LoVo (cell line): ENCODE data around the gene LRRC49.
A peak's percentile ranks its signal among the peaks of the same experiment; 100 is the strongest.

ENCODE experiments used
- DNase-seq: peaks from one replicate; pipeline ENCODE4 v3.0.0-alpha.2; 2016; ENCODE audit warnings: low spot score

Gene LRRC49

GRCh38 chr15:71091601-71092000, 199.0 kb downstream of the LRRC49 start:
- DNase-seq: no peak

GRCh38 chr15:71092056-71092600, 199.5 kb downstream of the LRRC49 start:
- no peak for DNase-seq

DNA sequence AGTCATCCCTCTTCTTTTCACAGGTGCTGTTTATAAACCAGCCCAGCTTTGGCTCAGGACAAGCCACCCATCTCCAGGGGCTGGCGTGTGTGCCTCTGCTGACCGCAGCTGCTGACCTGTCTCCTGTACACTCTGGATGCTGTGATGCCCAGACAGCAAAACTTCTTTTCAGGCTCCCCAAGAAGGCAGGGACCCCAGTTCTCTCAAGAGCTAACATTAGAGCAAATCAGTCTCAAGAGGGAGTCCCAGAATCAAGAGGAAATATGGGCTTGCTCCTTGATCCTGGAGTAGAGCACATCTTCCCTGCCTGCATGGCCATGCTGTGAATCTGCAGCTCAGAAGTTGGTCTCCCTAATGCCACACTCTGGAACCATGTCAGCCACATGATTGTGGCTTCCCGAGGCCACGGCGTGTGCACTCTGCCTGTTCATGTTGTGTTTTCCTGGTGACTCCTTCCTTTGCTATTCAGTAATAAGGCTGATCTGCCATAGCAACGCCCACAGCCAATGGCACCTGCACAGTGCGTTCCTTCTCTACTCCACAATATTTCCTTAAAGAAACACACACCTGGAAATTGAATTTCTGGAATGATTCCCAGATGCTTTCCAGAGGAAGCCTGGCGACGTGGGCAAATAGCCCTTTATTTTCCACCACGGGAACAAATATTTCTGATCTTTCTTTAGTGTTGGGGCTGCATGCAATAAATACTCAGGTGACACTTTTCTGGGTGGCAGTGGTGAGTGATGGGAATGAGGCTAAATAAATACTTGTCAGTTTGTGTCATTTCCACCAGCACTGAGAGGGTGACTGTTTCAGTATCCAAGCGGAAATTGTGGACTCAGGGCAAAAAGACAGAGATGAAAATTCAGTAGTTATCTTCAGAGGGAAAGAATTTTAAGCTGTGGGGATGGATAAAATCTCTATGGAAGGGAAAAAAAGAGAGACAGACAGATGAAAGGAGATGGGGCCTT, 200.7 kb downstream of the LRRC49 start:
- peak; percentile 68 for DNase-seq

DNA sequence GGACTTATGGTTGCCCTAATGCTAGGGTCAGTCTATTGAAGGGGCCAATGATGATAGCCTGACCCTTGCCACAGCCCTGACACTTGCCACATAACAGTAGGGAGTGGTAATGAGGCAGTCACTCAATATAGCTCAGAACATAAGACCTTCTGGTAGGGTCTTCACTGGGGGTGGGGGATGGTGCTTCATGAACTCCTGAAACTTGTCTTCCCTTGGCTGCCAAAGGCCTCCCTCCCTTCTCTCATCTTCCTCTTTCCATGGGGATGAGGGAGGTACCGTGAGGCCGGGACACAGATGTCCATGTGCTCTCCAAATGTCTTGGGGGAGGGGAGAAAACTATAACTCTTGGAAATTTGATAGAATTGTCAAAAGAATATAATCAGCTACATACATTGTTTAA, 201.5 kb downstream of the LRRC49 start:
- DNase-seq: no peak

DNA sequence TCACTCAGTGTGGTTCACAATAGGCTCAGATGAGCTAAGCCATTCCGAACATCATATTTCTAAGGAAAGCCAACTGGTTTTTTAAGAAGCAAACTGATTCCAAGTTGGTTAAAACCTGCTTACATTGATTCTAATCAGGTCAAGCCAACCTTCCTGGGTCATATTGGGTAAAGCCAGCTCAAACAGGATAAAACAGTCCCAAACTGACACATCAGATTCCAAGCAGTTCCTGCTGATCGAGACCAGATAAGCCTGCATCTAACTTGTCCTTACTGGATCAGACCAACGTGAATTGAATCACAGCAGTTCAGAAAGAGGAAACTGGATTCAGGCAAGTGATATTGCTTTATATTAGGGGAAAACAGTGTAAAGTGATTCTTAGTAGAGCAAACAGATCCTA, 204.1 kb downstream of the LRRC49 start:
- no peak for DNase-seq

- no peak for DNase-seq
These were observed 205.3 kb downstream of the LRRC49 start for GRCh38 chr15:71097890-71098289.

DNA sequence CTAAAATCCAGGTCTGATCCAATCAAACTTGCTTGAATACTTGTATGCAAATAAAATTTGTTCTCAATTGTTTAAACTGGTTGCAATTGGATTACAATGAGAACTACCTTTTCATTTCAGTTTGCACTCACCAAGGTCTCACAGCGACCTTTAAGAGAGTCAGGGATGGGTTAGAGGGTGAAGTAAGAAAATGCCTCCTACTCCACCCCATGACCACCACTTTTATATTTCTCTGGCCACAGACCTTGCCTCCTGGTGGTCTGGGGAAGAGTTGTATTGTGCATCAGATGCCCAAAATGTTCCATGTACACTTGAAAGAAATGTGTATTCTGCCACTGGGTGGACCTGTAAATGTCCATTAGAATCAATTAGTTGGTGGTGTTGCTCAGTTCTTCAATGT, 206.3 kb downstream of the LRRC49 start:
- DNase-seq: no peak
